ENCODE measurements around the gene IGHMBP2.

IGHMBP2 gene

DNA sequence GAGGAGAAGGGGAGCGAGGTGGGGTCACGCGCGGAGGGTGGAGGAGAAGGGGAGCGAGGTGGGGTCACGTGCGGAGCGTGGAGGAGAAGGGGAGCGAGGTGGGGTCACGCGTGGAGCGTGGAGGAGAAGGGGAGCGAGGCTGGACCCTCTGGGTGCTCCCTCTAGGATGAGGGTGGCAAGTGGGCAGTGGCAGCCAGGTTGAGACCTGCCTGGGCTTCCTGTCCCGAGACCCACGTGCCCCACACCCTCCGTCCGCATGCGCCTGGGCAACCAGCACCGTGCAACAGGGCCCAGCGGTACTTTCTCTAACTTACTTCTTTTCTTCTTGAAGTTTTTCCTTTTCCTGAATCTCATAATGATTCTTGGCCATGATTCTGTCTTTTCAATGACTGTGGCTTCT is 11.1 kb upstream of the IGHMBP2 start:
- Histone ChIP-seq H3K27ac (ENCODE audit: low read length) (no peak overlapping the region), H3K4me1 (ENCODE audit: control insufficient read depth, low read depth, low read length) (no peaks in the 10 kb centered on the region), H3K36me3 (ENCODE audit: control insufficient read depth, low read depth, low read length) (peaks cover 57% of the 10 kb centered on the region), H3K9ac (ENCODE audit: low read length) (no peak overlapping the region), H3K4me3 (ENCODE audit: low read length) (no peak overlapping the region), H3K9me3 (ENCODE audit: control insufficient read depth, low read depth, low read length) (no peaks in the 10 kb centered on the region), H3K27me3 (ENCODE audit: control insufficient read depth, insufficient read depth, low read length) (no peaks in the 10 kb centered on the region)

DNA sequence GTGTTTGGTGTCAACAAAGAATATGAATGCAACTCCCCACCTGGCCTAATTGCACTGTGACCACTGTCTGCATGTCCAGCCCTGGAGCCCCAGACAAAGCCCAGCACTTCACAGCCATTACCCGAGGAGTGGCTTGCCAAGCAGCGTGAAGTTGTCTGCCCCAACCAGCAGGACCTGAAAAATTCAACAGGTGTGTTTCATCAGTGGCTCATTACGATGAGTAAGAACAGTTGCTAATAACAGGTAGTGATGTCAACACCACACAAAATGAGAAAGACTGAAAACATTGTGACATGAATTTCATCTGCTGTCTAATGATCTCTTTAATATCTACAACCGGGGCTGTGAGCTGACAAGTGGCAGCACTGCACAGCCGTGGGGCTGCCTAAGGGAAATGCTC is 10.4 kb upstream of the IGHMBP2 start:
- H3K36me3 ChIP-seq (ENCODE audit: control insufficient read depth, low read depth, low read length) = peaks cover 63% of the 10 kb centered on the region

DNA sequence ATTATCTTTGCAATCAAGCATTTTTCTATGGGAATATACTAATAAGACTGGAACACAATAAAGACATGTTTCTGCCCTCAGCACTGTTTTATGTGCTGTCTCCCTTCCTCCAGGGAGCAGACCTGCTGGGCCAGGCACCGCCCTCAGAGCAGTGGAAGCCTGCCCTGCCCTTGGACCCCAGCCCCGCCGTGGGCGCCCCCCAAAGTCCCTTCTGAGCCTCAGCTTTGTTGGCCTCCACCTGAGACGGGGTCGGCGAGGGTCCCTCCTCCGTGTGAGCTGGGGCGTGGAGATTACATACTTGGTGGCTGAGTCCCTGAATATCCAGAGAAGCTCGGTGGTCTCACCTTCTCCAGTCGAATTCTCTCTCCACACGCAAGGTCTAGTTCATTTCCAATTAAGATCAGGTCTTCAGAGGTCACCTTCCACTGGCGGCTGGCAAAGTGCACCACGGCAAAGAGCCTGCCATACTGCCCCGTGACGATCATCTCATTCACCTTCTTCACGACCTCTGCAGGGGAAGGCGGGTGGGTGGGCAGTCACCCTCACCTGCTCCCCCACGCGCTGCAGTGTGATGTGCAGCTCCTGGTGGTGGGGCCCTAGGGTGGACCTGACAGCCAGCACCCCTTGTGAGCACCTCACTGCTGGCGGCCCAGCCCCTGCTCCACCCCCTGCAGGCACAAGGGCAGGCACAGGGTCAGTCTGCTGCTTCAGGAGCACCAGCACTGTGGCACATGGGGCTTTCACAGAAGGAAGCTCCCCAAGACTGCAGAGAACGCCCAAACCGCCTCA is 7.3 kb upstream of the IGHMBP2 start:
- H3K9me3 ChIP-seq (ENCODE audit: control insufficient read depth, low read depth, low read length) = no peaks in the 10 kb centered on the region
- peaks cover 66% of the 10 kb centered on the region for H3K36me3 ChIP-seq (ENCODE audit: control insufficient read depth, low read depth, low read length)
- no peaks in the 10 kb centered on the region for H3K4me1 ChIP-seq (ENCODE audit: control insufficient read depth, low read depth, low read length)
- H3K27ac ChIP-seq (ENCODE audit: low read length) = no peak overlapping the region
- H3K27me3 ChIP-seq (ENCODE audit: control insufficient read depth, insufficient read depth, low read length) = no peaks in the 10 kb centered on the region
- H3K4me3 ChIP-seq (ENCODE audit: low read length) = no peak overlapping the region
- H3K9ac ChIP-seq (ENCODE audit: low read length) = no peak overlapping the region

More for the DNA sequence above, 10.4 kb upstream of the IGHMBP2 start:
- Histone ChIP-seq H3K9me3 (ENCODE audit: control insufficient read depth, low read depth, low read length) (no peaks in the 10 kb centered on the region), H3K9ac (ENCODE audit: low read length) (no peak overlapping the region), H3K27me3 (ENCODE audit: control insufficient read depth, insufficient read depth, low read length) (no peaks in the 10 kb centered on the region), H3K4me3 (ENCODE audit: low read length) (no peak overlapping the region), H3K27ac (ENCODE audit: low read length) (no peak overlapping the region), H3K4me1 (ENCODE audit: control insufficient read depth, low read depth, low read length) (no peaks in the 10 kb centered on the region)

DNA sequence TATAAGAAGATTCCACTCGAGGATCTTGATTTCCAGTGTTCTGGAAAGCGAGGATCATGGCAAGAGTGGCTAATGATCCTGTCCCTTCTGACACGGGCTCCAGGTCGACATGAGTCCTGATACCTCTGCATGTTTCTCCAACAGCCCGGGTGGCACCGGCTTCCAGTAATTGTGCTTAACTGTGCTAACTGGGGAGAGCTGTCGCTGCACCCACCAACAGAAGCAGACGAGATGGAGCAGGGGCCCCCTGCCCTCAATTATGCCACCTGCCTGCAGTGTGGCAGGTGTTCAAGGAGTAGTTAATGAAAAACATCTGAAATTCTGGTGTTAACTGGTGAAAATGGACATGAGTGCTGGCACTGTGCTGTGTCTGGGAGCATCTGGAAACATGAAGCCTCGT is 6.2 kb upstream of the IGHMBP2 start:
- no peak overlapping the region for H3K27ac ChIP-seq (ENCODE audit: low read length)
- peaks cover 60% of the 10 kb centered on the region for H3K36me3 ChIP-seq (ENCODE audit: control insufficient read depth, low read depth, low read length)
- no peak overlapping the region for H3K4me3 ChIP-seq (ENCODE audit: low read length)
- H3K9ac ChIP-seq (ENCODE audit: low read length) = no peak overlapping the region
- H3K9me3 ChIP-seq (ENCODE audit: control insufficient read depth, low read depth, low read length) = no peaks in the 10 kb centered on the region
- H3K27me3 ChIP-seq (ENCODE audit: control insufficient read depth, insufficient read depth, low read length) = no peaks in the 10 kb centered on the region
- H3K4me1 ChIP-seq (ENCODE audit: control insufficient read depth, low read depth, low read length) = no peaks in the 10 kb centered on the region

DNA sequence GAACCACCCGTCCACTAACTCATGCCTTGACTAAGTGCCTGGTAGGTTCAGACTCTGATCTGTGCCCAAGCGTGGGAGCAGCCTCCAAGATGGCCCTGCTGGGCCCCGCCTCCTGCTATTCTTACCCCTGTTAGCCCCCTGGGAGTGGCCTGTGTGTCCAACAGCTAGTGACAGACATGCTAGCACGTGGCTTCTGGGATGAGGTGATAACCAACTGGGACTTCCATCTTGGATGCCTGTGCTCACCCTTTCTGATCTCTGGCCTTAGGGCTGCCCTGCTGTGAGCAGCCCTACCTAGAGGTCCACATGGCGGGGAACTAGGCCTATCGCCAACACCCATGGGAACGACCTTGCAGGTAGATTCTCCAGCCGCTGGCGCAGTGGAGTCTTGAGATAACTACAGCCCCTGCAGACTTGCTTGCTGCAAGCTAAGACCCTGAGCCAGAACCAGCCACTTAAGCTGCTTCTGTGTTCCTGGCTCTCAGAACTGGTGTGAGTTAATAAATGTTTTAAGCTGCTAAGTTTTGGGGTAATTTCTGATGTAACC is 2.8 kb upstream of the IGHMBP2 start:
- H3K9ac ChIP-seq (ENCODE audit: low read length) = no peak overlapping the region
- H3K4me3 ChIP-seq (ENCODE audit: low read length) = no peak overlapping the region
- no peaks in the 10 kb centered on the region for H3K9me3 ChIP-seq (ENCODE audit: control insufficient read depth, low read depth, low read length)
- H3K27me3 ChIP-seq (ENCODE audit: control insufficient read depth, insufficient read depth, low read length) = no peaks in the 10 kb centered on the region
- H3K4me1 ChIP-seq (ENCODE audit: control insufficient read depth, low read depth, low read length) = peaks cover 3% of the 10 kb centered on the region
- H3K27ac ChIP-seq (ENCODE audit: low read length) = no peak overlapping the region
- H3K36me3 ChIP-seq (ENCODE audit: control insufficient read depth, low read depth, low read length) = peaks cover 35% of the 10 kb centered on the region

DNA sequence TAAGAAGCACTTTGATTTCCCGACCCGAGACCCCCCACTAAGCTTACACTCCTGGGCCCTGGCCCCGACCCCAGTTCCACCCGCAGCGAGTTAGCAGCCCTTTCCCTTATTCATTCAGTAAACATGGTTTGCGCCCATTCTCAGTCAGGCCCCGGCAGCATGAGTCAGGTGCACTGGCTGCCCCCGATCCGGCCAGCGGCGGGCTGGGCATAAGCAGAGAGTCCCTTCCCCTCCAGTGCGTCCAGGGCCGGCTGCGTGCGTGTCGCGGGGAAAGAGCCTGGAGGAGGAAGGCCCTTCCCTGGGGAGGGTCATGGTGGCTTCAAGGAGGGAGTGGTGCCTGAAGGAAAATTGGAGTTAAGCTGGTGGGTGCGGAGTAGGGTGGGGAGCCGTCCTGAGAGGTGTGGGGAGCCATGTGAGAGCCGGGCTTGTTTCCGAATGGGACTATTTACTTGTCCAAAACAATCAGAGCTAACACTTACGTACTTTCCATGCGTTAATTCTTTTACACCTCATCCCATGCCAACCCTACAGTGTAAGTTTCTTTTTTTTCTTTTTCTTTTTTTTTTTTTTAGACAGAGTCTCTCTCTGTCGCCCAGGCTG is 657 bp downstream of the IGHMBP2 start:
- Histone ChIP-seq H3K9ac (ENCODE audit: low read length) (peak overlapping the region; percentile 74), H3K4me1 (ENCODE audit: control insufficient read depth, low read depth, low read length) (peaks cover 3% of the 10 kb centered on the region), H3K9me3 (ENCODE audit: control insufficient read depth, low read depth, low read length) (no peaks in the 10 kb centered on the region), H3K27ac (ENCODE audit: low read length) (no peak overlapping the region), H3K4me3 (ENCODE audit: low read length) (peak overlapping the region; percentile 92), H3K27me3 (ENCODE audit: control insufficient read depth, insufficient read depth, low read length) (no peaks in the 10 kb centered on the region), H3K36me3 (ENCODE audit: control insufficient read depth, low read depth, low read length) (peaks cover 13% of the 10 kb centered on the region)

DNA sequence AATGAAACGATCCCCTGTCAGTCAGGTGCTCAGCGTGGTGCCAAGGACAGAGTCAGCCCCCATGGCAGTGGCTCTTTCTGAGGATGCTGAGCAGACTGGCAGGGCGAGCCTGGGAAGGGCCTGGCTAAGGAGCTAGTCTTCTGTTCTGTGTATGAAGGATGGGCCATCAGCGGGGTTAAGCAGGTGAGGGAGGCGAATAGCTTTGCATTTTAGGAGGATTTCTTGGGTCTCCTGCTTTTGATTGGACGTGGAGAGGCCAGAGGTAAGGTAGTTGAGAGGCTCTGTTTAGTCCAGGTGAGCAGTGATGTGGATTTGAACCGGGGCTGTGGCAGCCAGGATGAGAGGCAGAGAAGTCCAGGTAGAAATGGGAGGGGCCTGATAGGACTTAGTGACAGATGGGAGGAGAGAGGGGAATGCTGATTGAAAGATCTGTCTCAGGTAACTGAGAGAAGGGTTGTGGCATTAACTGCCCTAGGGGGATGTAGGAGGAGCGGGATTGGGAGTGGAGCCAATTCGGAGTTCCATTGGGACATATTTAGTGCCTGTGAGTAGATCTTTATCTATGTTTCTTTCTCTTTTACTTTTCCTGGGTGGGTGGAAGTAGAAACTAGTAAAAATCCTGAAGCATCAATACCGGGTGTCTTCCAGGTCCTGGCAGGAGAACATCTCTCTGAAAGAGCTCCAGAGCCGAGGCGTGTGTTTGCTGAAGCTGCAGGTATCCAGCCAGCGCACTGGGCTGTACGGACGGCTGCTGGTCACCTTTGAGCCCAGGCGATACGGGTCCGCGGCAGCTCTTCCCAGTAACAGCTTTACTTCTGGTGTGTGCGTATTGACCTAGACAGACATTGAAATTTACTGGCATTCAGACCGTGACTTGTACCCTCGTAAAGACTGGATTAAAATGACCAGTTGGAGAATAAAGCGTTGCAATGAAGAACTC is 2.0 kb downstream of the IGHMBP2 start:
- Histone ChIP-seq H3K4me3 (ENCODE audit: low read length) (no peak overlapping the region), H3K9ac (ENCODE audit: low read length) (no peak overlapping the region), H3K9me3 (ENCODE audit: control insufficient read depth, low read depth, low read length) (no peaks in the 10 kb centered on the region), H3K27me3 (ENCODE audit: control insufficient read depth, insufficient read depth, low read length) (no peaks in the 10 kb centered on the region), H3K4me1 (ENCODE audit: control insufficient read depth, low read depth, low read length) (peaks cover 3% of the 10 kb centered on the region), H3K27ac (ENCODE audit: low read length) (no peak overlapping the region), H3K36me3 (ENCODE audit: control insufficient read depth, low read depth, low read length) (peaks cover 17% of the 10 kb centered on the region)

DNA sequence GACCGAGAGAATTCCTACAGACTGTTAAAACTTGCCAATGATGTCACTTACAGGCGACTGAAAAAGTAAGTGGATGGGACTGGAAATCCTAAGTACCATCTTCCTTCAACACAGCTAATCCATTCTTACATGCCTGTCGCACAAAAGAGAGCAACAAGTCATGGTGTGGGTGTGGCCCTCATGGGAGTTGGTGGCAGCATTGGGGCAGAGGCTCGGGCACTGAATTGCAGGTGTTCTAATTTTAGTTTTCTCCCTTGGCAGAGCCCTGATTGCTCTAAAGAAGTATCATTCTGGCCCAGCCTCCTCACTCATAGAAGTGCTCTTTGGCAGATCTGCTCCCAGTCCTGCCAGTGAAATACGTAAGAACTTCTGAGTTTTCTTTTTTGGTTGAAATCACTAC is 4.6 kb downstream of the IGHMBP2 start:
- Histone ChIP-seq H3K27me3 (ENCODE audit: control insufficient read depth, insufficient read depth, low read length) (no peaks in the 10 kb centered on the region), H3K9me3 (ENCODE audit: control insufficient read depth, low read depth, low read length) (no peaks in the 10 kb centered on the region), H3K36me3 (ENCODE audit: control insufficient read depth, low read depth, low read length) (peaks cover 25% of the 10 kb centered on the region), H3K4me3 (ENCODE audit: low read length) (no peak overlapping the region), H3K27ac (ENCODE audit: low read length) (no peak overlapping the region), H3K9ac (ENCODE audit: low read length) (no peak overlapping the region), H3K4me1 (ENCODE audit: control insufficient read depth, low read depth, low read length) (peaks cover 3% of the 10 kb centered on the region)

DNA sequence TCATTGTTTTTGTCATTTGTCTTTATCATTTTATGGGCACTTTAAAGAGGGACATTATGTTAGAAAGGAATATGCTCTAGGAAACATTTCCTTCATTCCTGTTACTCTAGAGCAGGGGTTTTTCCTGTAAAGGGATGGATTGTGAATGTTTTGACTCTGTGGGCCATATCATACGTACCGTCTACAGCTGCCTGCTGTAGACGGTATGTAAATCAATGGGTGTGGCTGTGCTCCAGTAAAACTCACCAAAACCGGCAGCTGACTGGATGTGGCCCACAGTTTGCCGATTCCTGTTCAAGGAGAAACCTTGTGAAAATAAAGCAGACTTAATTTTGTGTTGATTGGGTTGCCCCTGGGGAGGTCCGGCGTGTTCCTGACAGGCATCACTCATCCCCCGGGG is 7.3 kb downstream of the IGHMBP2 start:
- no peaks in the 10 kb centered on the region for H3K27me3 ChIP-seq (ENCODE audit: control insufficient read depth, insufficient read depth, low read length)
- H3K36me3 ChIP-seq (ENCODE audit: control insufficient read depth, low read depth, low read length) = peaks cover 38% of the 10 kb centered on the region
- H3K4me3 ChIP-seq (ENCODE audit: low read length) = no peak overlapping the region
- H3K27ac ChIP-seq (ENCODE audit: low read length) = no peak overlapping the region
- H3K4me1 ChIP-seq (ENCODE audit: control insufficient read depth, low read depth, low read length) = no peaks in the 10 kb centered on the region
- H3K9ac ChIP-seq (ENCODE audit: low read length) = no peak overlapping the region
- H3K9me3 ChIP-seq (ENCODE audit: control insufficient read depth, low read depth, low read length) = no peaks in the 10 kb centered on the region

DNA sequence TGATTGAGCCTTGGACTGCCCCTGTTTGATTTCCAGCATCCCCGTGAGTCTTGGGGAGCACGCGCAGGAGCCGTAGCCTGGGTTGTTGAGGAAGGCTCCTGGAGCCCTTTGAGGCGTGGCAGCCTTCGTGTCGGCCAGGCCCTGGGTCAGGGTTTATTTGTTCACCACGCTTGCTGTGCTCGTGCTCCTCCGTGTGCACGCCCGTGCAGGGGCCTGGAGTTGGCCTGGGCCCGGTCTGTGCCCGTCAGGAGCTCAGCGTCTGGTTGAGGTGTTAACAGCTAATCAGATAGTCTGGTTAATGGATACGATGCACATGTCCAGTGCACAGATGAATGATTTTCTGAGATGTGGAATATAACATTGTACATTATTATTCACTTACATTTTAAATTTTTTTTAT is 8.0 kb downstream of the IGHMBP2 start:
- peaks cover 45% of the 10 kb centered on the region for H3K36me3 ChIP-seq (ENCODE audit: control insufficient read depth, low read depth, low read length)
- no peaks in the 10 kb centered on the region for H3K4me1 ChIP-seq (ENCODE audit: control insufficient read depth, low read depth, low read length)
- H3K27ac ChIP-seq (ENCODE audit: low read length) = no peak overlapping the region
- no peak overlapping the region for H3K9ac ChIP-seq (ENCODE audit: low read length)
- H3K27me3 ChIP-seq (ENCODE audit: control insufficient read depth, insufficient read depth, low read length) = no peaks in the 10 kb centered on the region
- H3K9me3 ChIP-seq (ENCODE audit: control insufficient read depth, low read depth, low read length) = no peaks in the 10 kb centered on the region
- no peak overlapping the region for H3K4me3 ChIP-seq (ENCODE audit: low read length)

DNA sequence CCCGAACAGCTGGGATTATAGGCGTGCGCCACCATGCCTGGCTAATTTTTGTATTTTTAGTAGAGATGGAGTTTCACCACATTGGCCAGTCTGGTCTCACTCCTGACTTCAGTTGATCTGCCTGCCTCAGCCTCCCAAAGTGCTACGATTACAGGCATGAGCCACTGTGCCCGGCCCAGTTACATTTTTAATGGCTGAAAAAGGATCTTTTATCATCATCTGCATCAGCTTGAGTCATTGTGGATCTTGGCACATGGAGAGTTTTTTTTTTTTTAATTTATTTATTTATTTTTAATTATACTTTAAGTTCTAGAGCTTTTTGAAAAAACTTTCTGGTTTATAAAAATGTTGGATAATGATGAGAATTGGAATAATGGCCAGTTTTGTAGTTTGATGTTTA is 8.6 kb downstream of the IGHMBP2 start:
- H3K9me3 ChIP-seq (ENCODE audit: control insufficient read depth, low read depth, low read length) = no peaks in the 10 kb centered on the region
- H3K36me3 ChIP-seq (ENCODE audit: control insufficient read depth, low read depth, low read length) = peaks cover 45% of the 10 kb centered on the region
- H3K27me3 ChIP-seq (ENCODE audit: control insufficient read depth, insufficient read depth, low read length) = no peaks in the 10 kb centered on the region
- no peak overlapping the region for H3K27ac ChIP-seq (ENCODE audit: low read length)
- no peaks in the 10 kb centered on the region for H3K4me1 ChIP-seq (ENCODE audit: control insufficient read depth, low read depth, low read length)
- no peak overlapping the region for H3K4me3 ChIP-seq (ENCODE audit: low read length)
- no peak overlapping the region for H3K9ac ChIP-seq (ENCODE audit: low read length)

Measured in iPS-18a (cell line).